NCI-H2227 (cell line): Measurements from ENCODE around the gene CUL9.

Source experiments
- DNase-seq: peaks from one replicate; lab custom pipeline; 2025; ENCODE audit not compliant: unreplicated experiment; lab: John Stamatoyannopoulos, UW

The CUL9 gene

GRCh38 chr6:43226192-43226851, 44.3 kb downstream of the CUL9 start:
- no peak for DNase-seq

- peak; percentile 73 for DNase-seq
Observed at GRCh38 chr6:43228951-43229802, 47.2 kb downstream of the CUL9 start, which contains the start of gene DNPH1. DNPH1 (minus strand) TSS chr6:43229481; CDS start chr6:43229456, 25 bp downstream.

GRCh38 chr6:43229803-43230620, 48.0 kb downstream of the CUL9 start:
- DNase-seq: no peak

- no peak for DNase-seq
Observed at GRCh38 chr6:43231053-43231452, 49.1 kb downstream of the CUL9 start.

GRCh38 chr6:43231735-43232450, 49.9 kb downstream of the CUL9 start:
- no peak for DNase-seq

- DNase-seq: no peak
Observed at GRCh38 chr6:43235841-43236240, 53.8 kb downstream of the CUL9 start.

GRCh38 chr6:43239054-43239453, 57.1 kb downstream of the CUL9 start:
- DNase-seq: no peak

- no peak for DNase-seq
Observed at GRCh38 chr6:43240950-43241349, 59.0 kb downstream of the CUL9 start.

- no peak for DNase-seq
Observed at GRCh38 chr6:43241446-43241845, 59.5 kb downstream of the CUL9 start.

GRCh38 chr6:43242908-43243663, 61.1 kb downstream of the CUL9 start, which contains the start of gene TTBK1:
TTBK1 (plus strand) TSS chr6:43243481; CDS start chr6:43246661, 3,180 bp downstream.
- DNase-seq: peak; percentile 80

GRCh38 chr6:43243664-43244321, 61.8 kb downstream of the CUL9 start:
- DNase-seq: peak; percentile 29

- DNase-seq: peak; percentile 51
Observed at GRCh38 chr6:43246301-43247113, 64.5 kb downstream of the CUL9 start.

- DNase-seq: peak; percentile 83
Observed at GRCh38 chr6:43247114-43247999, 65.4 kb downstream of the CUL9 start.

- no peak for DNase-seq
Observed at GRCh38 chr6:43248101-43248500, 66.1 kb downstream of the CUL9 start.

- DNase-seq: no peak
Observed at GRCh38 chr6:43248791-43249190, 66.8 kb downstream of the CUL9 start.

GRCh38 chr6:43250992-43251373, 69.0 kb downstream of the CUL9 start:
- DNase-seq: peak; percentile 60

- no peak for DNase-seq
Observed at GRCh38 chr6:43253401-43253800, 71.4 kb downstream of the CUL9 start.
